ENCODE measurements around the gene BRF1. TPM values are rescaled to one million over a fixed set of nuclear protein-coding genes. Genes with fewer than 3 reads are reported as not detected.

Gene BRF1
- total RNA-seq = 36.5 and 46.7 TPM in 2 replicates

GRCh38 chr14:105300542-105301102, at the start of gene BRF1:
TSS of gene BRF1 (minus strand) at chr14:105301001. CDS start at chr14:105300629, 372 bp downstream.

GRCh38 chr14:105314287-105315200, 13.7 kb upstream of the BRF1 start, which contains the start of gene PACS2:
TSS of gene PACS2 (plus strand) at chr14:105314748. CDS start at chr14:105314919, 171 bp downstream.

GRCh38 chr14:105248368-105249181, 52.2 kb downstream of the BRF1 start, which contains the start of gene BTBD6:
TSS of gene BTBD6 (plus strand) at chr14:105248533. CDS start at chr14:105248712, 179 bp downstream.

GRCh38 chr14:105180592-105181548, 119.9 kb downstream of the BRF1 start, which contains the start of gene NUDT14:
TSS of gene NUDT14 (minus strand) at chr14:105181312. CDS start at chr14:105181209, 103 bp downstream.

GRCh38 chr14:105168496-105168978, 132.3 kb downstream of the BRF1 start, which contains the start of gene JAG2:
TSS of gene JAG2 (minus strand) at chr14:105168776. CDS start at chr14:105168420, 356 bp downstream.

Other genes with a start within 250 kb of the BRF1 start
- gene GPR132, start 235.6 kb downstream of the BRF1 start, total RNA-seq = under 0.01 and 0.05 TPM in 2 replicates
- gene JAG2, start 132.2 kb downstream of the BRF1 start, total RNA-seq = 1.5 and 2.6 TPM in 2 replicates
- gene NUDT14, start 119.7 kb downstream of the BRF1 start, total RNA-seq = 9.0 and 19.6 TPM in 2 replicates
- gene BTBD6, start 52.5 kb downstream of the BRF1 start, total RNA-seq = 51.9 and 61.2 TPM in 2 replicates
- gene PACS2, start 13.7 kb upstream of the BRF1 start, total RNA-seq = 50.5 and 67.2 TPM in 2 replicates
- gene TEX22, start 97.5 kb upstream of the BRF1 start, total RNA-seq = 0.09 and 0.30 TPM in 2 replicates
- 27.9 and 53.8 TPM in 2 replicates for gene MTA1, start 118.8 kb upstream of the BRF1 start, total RNA-seq
- gene CRIP2, start 173.8 kb upstream of the BRF1 start, total RNA-seq = 13.1 and 34.2 TPM in 2 replicates
- gene CRIP1, start 185.9 kb upstream of the BRF1 start, total RNA-seq = 0.14 TPM in 1 of 2 replicates, not detected in the other
- 2.7 and 4.8 TPM in 2 replicates for gene TEDC1, start 190.2 kb upstream of the BRF1 start, total RNA-seq
- 6.7 and 11.3 TPM in 2 replicates for gene TMEM121, start 225.6 kb upstream of the BRF1 start, total RNA-seq

All from smooth muscle cell of the umbilical artery (primary cell).